Testis (tissue), 3 donors: ENCODE data around the gene KLRC3. TPM values are rescaled to one million over a fixed set of nuclear protein-coding genes. Genes with fewer than 3 reads are reported as not detected.
"Not testable (repeated sequence)": the region's sequence is repeated elsewhere in the genome, so short reads cannot be mapped to it uniquely, and the experiment has no call there.

Experiments
- DNase-seq: peaks from one replicate; pipeline ENCODE4 v3.0.0-alpha.2; 2019
- H3K27ac ChIP-seq, 2 donors: fragments of 200-600 bp; sonication (generic); one replicate each; pipeline ENCODE4 v1.5.1; 2019
- H3K27me3 ChIP-seq: fragments of 200-600 bp; sonication (generic); one replicate; pipeline ENCODE4 v1.5.1; 2019
- H3K36me3 ChIP-seq: fragments of 200-600 bp; sonication (generic); one replicate; pipeline ENCODE4 v1.5.1; 2017; ENCODE audit warnings: low read depth; ENCODE audit errors: missing control alignments
- H3K4me1 ChIP-seq: fragments of 200-600 bp; sonication (generic); one replicate; pipeline ENCODE4 v1.5.1; 2019
- H3K4me3 ChIP-seq, 2 donors: fragments of 200-600 bp; sonication (generic); one replicate each; pipeline ENCODE4 v1.5.1; 2017 to 2019
- H3K9me3 ChIP-seq: fragments of 200-600 bp; sonication (generic); one replicate; pipeline ENCODE4 v1.5.1; 2017
- CTCF ChIP-seq, 3 experiments: fragments of 450-650 bp in 2 of 3; fragments of 200-600 bp in 1 of 3; sonication (generic) in 1 of 3; IDR thresholded peaks; one replicate each; pipeline ENCODE4 v1.5.1; 2016 to 2019; ENCODE audit warnings: antibody characterized with exemption in 3 of 3, mild to moderate bottlenecking in 2 of 3, moderate library complexity in 1 of 3
- POLR2A ChIP-seq: fragments of 450-650 bp; IDR thresholded peaks from one replicate; pipeline ENCODE4 v1.6.1; 2017; ENCODE audit warnings: antibody characterized with exemption, mild to moderate bottlenecking, moderate library complexity
- WGBS, 2 donors: methylation state at CpG; one replicate each; pipeline ENCODE4 v1.1.5; 2018; 5-methylcytosine and 5-hydroxymethylcytosine counted together
- intact Hi-C: fragments of 100-400 bp; cut with DNase I; formaldehyde crosslinking; loops from one replicate; pipeline ENCODE4 v1.15.1; 2023; ENCODE audit warnings: low total_unique reads
- polyA plus RNA-seq: library from polyadenylated mRNA; stranded (reverse); fragments of 350-450 nt; fragmentation: Illumina TruSeq; extraction: RNeasy Lipid Tissue Mini Kit (QIAGEN cat#74804); gene quantifications from one replicate; pipeline ENCODE4 v1.2.3, GENCODE V29; 2014; ENCODE audit warnings: low read depth, low replicate concordance; ENCODE audit not compliant: insufficient read depth
- total RNA-seq, 2 donors: library from RNA; depleted of rRNA; stranded (reverse); fragments of >200 nt; gene quantifications; one replicate each; pipeline ENCODE4 v1.2.3, GENCODE V29; 2016

KLRC3 gene
- total and polyA plus RNA-seq, 3 donors from 2014 or later = 1.3 TPM; not detected in 2

- 43 to 63% methylated on average over 2 of the region's 2 CpGs for WGBS, 2 donors
- no peaks in the 10 kb centered on the region for H3K4me1 ChIP-seq
- no peaks in the 10 kb centered on the region for H3K27me3 ChIP-seq
- H3K36me3 ChIP-seq = no peaks in the 10 kb centered on the region
- intact Hi-C loops = no loop called here
- no peak overlapping the region for H3K4me3 ChIP-seq
- TF ChIP-seq POLR2A (no peak), CTCF (IDR thresholded peaks at IDR 0.05) (no peak)
- DNase-seq = no peak
- H3K9me3 ChIP-seq = no peaks in the 10 kb centered on the region
- H3K27ac ChIP-seq = no peak overlapping the region
Observed at GRCh38 chr12:10397296-10397695, 23.1 kb downstream of the KLRC3 start.

- H3K9me3 ChIP-seq, H3K4me3 ChIP-seq, H3K36me3 ChIP-seq, intact Hi-C loops, H3K27me3 ChIP-seq, H3K27ac ChIP-seq, DNase-seq, H3K4me1 ChIP-seq: not testable (repeated sequence)
- WGBS, 2 donors = 60 to 65% methylated on average over 15 of the region's 15 CpGs
Observed at GRCh38 chr12:10396176-10396575, 24.2 kb downstream of the KLRC3 start.

GRCh38 chr12:10395390-10395998 lies 24.9 kb downstream of the KLRC3 start:
- H3K27ac ChIP-seq = no peak overlapping the region

GRCh38 chr12:10394531-10395152 lies 25.8 kb downstream of the KLRC3 start:
- DNase-seq, H3K4me3 ChIP-seq, H3K36me3 ChIP-seq, intact Hi-C loops, H3K4me1 ChIP-seq, H3K27me3 ChIP-seq, H3K9me3 ChIP-seq, H3K27ac ChIP-seq: not testable (repeated sequence)
- 65 to 74% methylated on average over 11 of the region's 11 CpGs for WGBS, 2 donors

More at GRCh38 chr12:10395390-10395998, 24.9 kb downstream of the KLRC3 start:
- Histone ChIP-seq H3K36me3 (no peaks in the 10 kb centered on the region), H3K9me3 (no peaks in the 10 kb centered on the region), H3K4me3 (no peak overlapping the region), H3K27me3 (no peaks in the 10 kb centered on the region), H3K4me1 (no peaks in the 10 kb centered on the region)
- no peak for DNase-seq
- intact Hi-C loops = no loop called here
- 37 to 49% methylated on average over 6 of the region's 6 CpGs for WGBS, 2 donors
- TF ChIP-seq CTCF (IDR thresholded peaks at IDR 0.05) = no peak
- no peak for TF ChIP-seq POLR2A

GRCh38 chr12:10393291-10393690 lies 27.1 kb downstream of the KLRC3 start:
- intact Hi-C loops = no loop called here

More at GRCh38 chr12:10393291-10393690, 27.1 kb downstream of the KLRC3 start:
- Histone ChIP-seq H3K36me3 (no peaks in the 10 kb centered on the region), H3K27ac (no peak overlapping the region), H3K4me3 (no peak overlapping the region), H3K4me1 (no peaks in the 10 kb centered on the region), H3K27me3 (no peaks in the 10 kb centered on the region), H3K9me3 (no peaks in the 10 kb centered on the region)
- no peak for DNase-seq
- TF ChIP-seq POLR2A (no peak), CTCF (IDR thresholded peaks at IDR 0.05) (no peak)
- 60 to 62% methylated on average over 3 of the region's 3 CpGs for WGBS, 2 donors
